Right cardiac atrium (tissue), 5 donors: Measurements from ENCODE around the gene PPP1R8. TPM values are rescaled to one million over a fixed set of nuclear protein-coding genes. Genes with fewer than 3 reads are reported as not detected.
"Not testable (repeated sequence)": the region's sequence is repeated elsewhere in the genome, so short reads cannot be mapped to it uniquely, and the experiment has no call there.

ENCODE experiments used
- ATAC-seq, 2 donors: fragments of 200-7000 bp; cut with Tn5 transposase; one replicate each; pipeline versions ENCODE4 v1.8.0 to v1.9.1; 2020; ENCODE audit warnings: moderate library complexity in 2 of 2, mild to moderate bottlenecking in 1 of 2
- DNase-seq, 3 donors: peaks; one replicate each; pipeline ENCODE4 v3.0.0-alpha.2; 2020
- H3K27ac ChIP-seq: one replicate; pipeline ENCODE4 v1.5.1; 2013; ENCODE audit warnings: mild to moderate bottlenecking, low read length, control low read depth, moderate library complexity
- H3K27me3 ChIP-seq: one replicate; pipeline ENCODE4 v1.6.1; 2013; ENCODE audit not compliant: control insufficient read depth, insufficient read depth
- H3K4me1 ChIP-seq: one replicate; pipeline ENCODE4 v1.6.1; 2013; ENCODE audit warnings: low read length; ENCODE audit not compliant: control insufficient read depth, insufficient read depth
- H3K4me3 ChIP-seq: one replicate; pipeline ENCODE4 v1.5.1; 2013; ENCODE audit warnings: low read length, control low read depth
- H3K9me3 ChIP-seq: one replicate; pipeline ENCODE4 v1.6.1; 2013; ENCODE audit warnings: low read length; ENCODE audit not compliant: control insufficient read depth
- WGBS: extraction: QIAGEN DNeasy Blood & Tissue Kit; methylation state at CpG from one replicate; pipeline ENCODE4 v1.1.7; 2013; 5-methylcytosine and 5-hydroxymethylcytosine counted together
- intact Hi-C, 4 donors: fragments of 100-400 bp; cut with DNase I; formaldehyde crosslinking; loops; one replicate each; pipeline versions ENCODE4 v1.11.0 to v1.14.0; 2022 to 2023
- polyA plus RNA-seq: library from polyadenylated mRNA; stranded (reverse); fragments of 200-250 nt; gene quantifications from one replicate; pipeline ENCODE4 v1.2.3, GENCODE V29; 2013
- total RNA-seq, 4 donors: library from RNA; stranded (reverse); fragmentation: NEBNext Ultra II Directional; extraction: Animal tissue kit (Norgen Biotek cat#: 25700); gene quantifications; one replicate each; pipeline ENCODE4 v1.2.1, GENCODE V29; 2021
- donor health status: healthy with polysubstance abuse.
- donor health status: DM: no; HTN: yes; CAD: no.
- donor health status: DM: no; HTN: no; CAD: no.
- donor health status: DM: no; HTN: yes; CAD: no; lungs with severe emphysema.
- donor health status: DM: yes; HTN: yes; CAD: no.

The PPP1R8 gene
- total and polyA plus RNA-seq, 5 donors = 18.7 to 26.8 (median 24.6) TPM

GRCh38 chr1:27833470-27833869 lies 2.9 kb downstream of the PPP1R8 start:
- intact Hi-C loops = no loop called here
- Histone ChIP-seq H3K9me3 (no peaks in the 10 kb centered on the region), H3K4me1 (peaks cover 4% of the 10 kb centered on the region), H3K4me3 (no peak overlapping the region), H3K27me3 (no peaks in the 10 kb centered on the region), H3K27ac (no peak overlapping the region)
- ATAC-seq = no peak
- 92% methylated on average over 3 of the region's 3 CpGs for WGBS
- no peak for DNase-seq

- DNase-seq = no peak
- Histone ChIP-seq H3K4me3 (no peak overlapping the region), H3K27me3 (no peaks in the 10 kb centered on the region), H3K9me3 (no peaks in the 10 kb centered on the region), H3K27ac (no peak overlapping the region), H3K4me1 (peaks cover 1% of the 10 kb centered on the region)
- ATAC-seq = no peak
- intact Hi-C loops = no loop called here
These were observed 4.5 kb downstream of the PPP1R8 start for GRCh38 chr1:27835046-27835445.

- H3K27ac ChIP-seq = no peak overlapping the region
- no peaks in the 10 kb centered on the region for H3K9me3 ChIP-seq
- 89% methylated on average over 1 of the region's 1 CpG for WGBS
These were observed 4.9 kb downstream of the PPP1R8 start for GRCh38 chr1:27835501-27835900.

GRCh38 chr1:27849951-27850350 lies 19.4 kb downstream of the PPP1R8 start:
- whole genome bisulfite sequencing = 97% methylated on average over 7 of the region's 7 CpGs
- Histone ChIP-seq H3K27me3 (no peaks in the 10 kb centered on the region), H3K4me3 (no peak overlapping the region), H3K9me3 (no peaks in the 10 kb centered on the region), H3K4me1 (no peaks in the 10 kb centered on the region), H3K27ac (no peak overlapping the region)
- DNase-seq = no peak
- ATAC-seq = no peak
- intact Hi-C loops = loop anchor here in 1 of 4 donors (10.0 kb wide), 2 partner anchors 135 to 355 kb away; no protein-coding TSS in a partner anchor

More at GRCh38 chr1:27835501-27835900, 4.9 kb downstream of the PPP1R8 start:
- Histone ChIP-seq H3K4me1 (peaks cover 1% of the 10 kb centered on the region), H3K4me3 (no peak overlapping the region), H3K27me3 (no peaks in the 10 kb centered on the region)
- DNase-seq (no peak), ATAC-seq (no peak)
- intact Hi-C loops = no loop called here

DNA sequence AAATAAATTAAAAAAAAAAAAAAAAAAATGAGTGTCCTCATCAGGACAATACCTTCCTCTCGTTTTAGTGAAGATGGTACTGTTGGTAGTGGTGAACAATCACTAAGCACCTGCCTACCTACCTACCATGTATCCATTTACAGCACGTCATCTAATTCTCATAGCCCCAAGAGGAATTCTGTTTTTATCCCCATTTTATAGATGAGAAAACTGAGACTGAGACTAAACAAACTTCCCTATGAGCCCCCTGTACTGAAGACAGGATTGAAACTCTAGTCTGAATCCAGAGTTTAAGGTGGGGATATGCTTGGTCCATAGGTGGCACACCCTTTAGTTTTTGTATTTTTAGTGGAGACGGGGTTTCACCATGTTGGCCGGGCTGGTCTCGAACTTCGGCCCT lies 24.5 kb downstream of the PPP1R8 start:
- H3K4me1 ChIP-seq = no peaks in the 10 kb centered on the region
- ATAC-seq = no peak
- 87% methylated on average over 6 of the region's 6 CpGs for WGBS
- DNase-seq = no peak
- H3K27ac ChIP-seq = no peak overlapping the region
- H3K9me3 ChIP-seq = no peaks in the 10 kb centered on the region
- H3K4me3 ChIP-seq = no peak overlapping the region
- intact Hi-C loops = loop anchor here in 2 of 4 donors (5.0 to 10.0 kb wide), 3 partner anchors 127 to 350 kb away; no protein-coding TSS in a partner anchor
- no peaks in the 10 kb centered on the region for H3K27me3 ChIP-seq

GRCh38 chr1:27856561-27857343 lies 26.2 kb downstream of the PPP1R8 start:
- WGBS = 67% methylated on average over 12 of the region's 12 CpGs
- no peaks in the 10 kb centered on the region for H3K9me3 ChIP-seq
- DNase-seq (no peak), ATAC-seq (no peak)
- no peaks in the 10 kb centered on the region for H3K27me3 ChIP-seq
- intact Hi-C loops = loop anchor here in 2 of 4 donors (5.0 to 10.0 kb wide), 3 partner anchors 126 to 348 kb away; no protein-coding TSS in a partner anchor
- H3K4me1 ChIP-seq = no peaks in the 10 kb centered on the region
- H3K4me3 ChIP-seq = no peak overlapping the region
- H3K27ac ChIP-seq = no peak overlapping the region

DNA sequence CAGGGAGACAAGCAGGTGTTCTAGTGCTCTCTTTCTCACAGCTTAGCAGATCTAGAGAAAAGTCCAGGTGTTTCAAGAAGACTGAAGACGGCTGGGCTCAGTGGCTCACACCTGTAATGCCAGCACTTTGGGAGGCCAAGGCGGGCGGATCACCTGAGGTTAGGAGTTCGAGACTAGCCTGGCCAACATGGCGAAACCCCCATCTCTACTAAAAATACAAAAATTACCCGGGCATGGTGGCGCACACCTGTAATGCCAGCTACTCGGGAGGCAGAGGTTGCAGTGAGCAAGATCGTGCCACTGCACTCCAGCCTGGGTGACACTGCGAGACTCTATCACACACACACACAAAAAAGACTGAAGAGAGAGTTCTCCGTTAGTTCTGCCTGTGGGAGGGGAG lies 27.0 kb downstream of the PPP1R8 start:
- DNase-seq, H3K4me1 ChIP-seq, H3K4me3 ChIP-seq, ATAC-seq, H3K9me3 ChIP-seq, H3K27me3 ChIP-seq, H3K27ac ChIP-seq: not testable (repeated sequence)
- intact Hi-C loops = loop anchor here in 2 of 4 donors (5.0 to 10.0 kb wide), 3 partner anchors 125 to 347 kb away; no protein-coding TSS in a partner anchor
- 77% methylated on average over 11 of the region's 11 CpGs for WGBS

DNA sequence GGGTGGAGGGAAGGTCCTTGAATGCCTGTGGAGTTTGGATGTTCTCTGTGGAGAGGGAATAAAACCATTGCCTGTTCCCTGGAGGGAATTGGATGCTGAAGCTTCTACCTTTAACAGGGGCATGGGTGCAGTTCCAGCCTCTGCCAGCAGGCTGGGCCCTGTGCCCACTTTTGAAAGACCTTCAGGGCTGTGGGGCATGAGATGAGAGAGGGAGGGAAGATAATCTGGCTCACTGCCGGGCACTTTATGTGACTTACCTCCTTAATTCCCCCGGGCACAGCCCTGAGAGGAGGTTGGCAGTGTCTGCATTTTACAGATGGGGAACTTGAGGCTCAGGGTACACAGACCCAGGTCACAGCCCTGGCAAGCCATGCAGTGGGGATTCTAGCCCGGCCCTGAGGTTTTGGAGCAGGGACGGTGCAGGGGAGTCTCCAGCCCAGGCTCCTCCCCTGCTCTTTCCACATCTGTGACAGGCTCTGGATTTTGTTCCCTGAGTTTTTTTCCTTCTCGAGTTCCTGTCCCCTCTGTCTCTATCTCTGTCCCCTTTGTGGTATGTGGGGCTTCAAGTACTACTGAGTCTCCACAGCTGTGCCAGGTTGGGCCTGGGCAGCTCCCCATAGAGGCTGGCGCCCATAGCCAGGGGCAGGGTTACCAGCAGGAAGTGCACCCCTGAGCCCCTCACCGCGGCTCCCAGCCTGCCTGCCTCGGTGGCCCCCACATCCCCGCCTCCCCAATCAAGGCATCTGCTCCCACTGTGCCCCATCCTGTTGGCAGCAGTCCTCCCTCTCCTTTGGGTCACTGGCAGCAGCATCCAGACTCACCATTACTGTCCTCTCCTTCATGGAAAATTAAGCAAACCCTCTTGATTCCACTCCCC lies 27.7 kb downstream of the PPP1R8 start:
- DNase-seq (peak; percentile 76 to 93 (median 92)), ATAC-seq (peak; percentile 82 to 89)
- intact Hi-C loops = loop anchor here in 2 of 4 donors (5.0 to 10.0 kb wide), 3 partner anchors 124 to 346 kb away; no protein-coding TSS in a partner anchor
- Histone ChIP-seq H3K4me1 (peaks cover 3% of the 10 kb centered on the region), H3K27ac (no peak overlapping the region), H3K4me3 (no peak overlapping the region), H3K9me3 (no peaks in the 10 kb centered on the region), H3K27me3 (no peaks in the 10 kb centered on the region)
- WGBS = 24% methylated on average over 10 of the region's 10 CpGs

GRCh38 chr1:27858949-27859576 lies 28.5 kb downstream of the PPP1R8 start:
- 82% methylated on average over 14 of the region's 14 CpGs for WGBS
- ATAC-seq (no peak), DNase-seq (peak in 1 of 3 donors; percentile 57)
- intact Hi-C loops = loop anchor here in 2 of 4 donors (5.0 to 10.0 kb wide), 3 partner anchors 123 to 346 kb away; no protein-coding TSS in a partner anchor
- Histone ChIP-seq H3K27me3 (no peaks in the 10 kb centered on the region), H3K4me1 (peaks cover 3% of the 10 kb centered on the region), H3K27ac (no peak overlapping the region), H3K9me3 (no peaks in the 10 kb centered on the region), H3K4me3 (no peak overlapping the region)

GRCh38 chr1:27861436-27861835 lies 30.9 kb downstream of the PPP1R8 start:
- WGBS = 90% methylated on average over 10 of the region's 10 CpGs
- peaks cover 3% of the 10 kb centered on the region for H3K4me1 ChIP-seq
- no peak for ATAC-seq

More at GRCh38 chr1:27861436-27861835, 30.9 kb downstream of the PPP1R8 start:
- H3K27ac ChIP-seq = no peak overlapping the region
- intact Hi-C loops = loop anchor here in 2 of 4 donors (5.0 to 10.0 kb wide), 2 partner anchors 116 to 123 kb away; no protein-coding TSS in a partner anchor
- no peak overlapping the region for H3K4me3 ChIP-seq
- H3K9me3 ChIP-seq = no peaks in the 10 kb centered on the region
- no peaks in the 10 kb centered on the region for H3K27me3 ChIP-seq
- no peak for DNase-seq
